OCI-LY1 (cell line): ENCODE data around the gene DGCR2.

Experiments
- H2AFZ ChIP-seq: fragments of 200-600 bp; sonication (generic), shearing (Covaris generic); 2 replicates; pipeline ENCODE4 v1.6.0; 2014; ENCODE audit warnings: antibody characterized with exemption, mild to moderate bottlenecking, low read length
- H3F3A ChIP-seq: fragments of 200-600 bp; sonication (generic), shearing (Covaris generic); 2 replicates; pipeline ENCODE4 v1.6.0; 2014; ENCODE audit warnings: mild to moderate bottlenecking, antibody characterized with exemption, low read length, moderate library complexity; ENCODE audit not compliant: insufficient read depth
- H3K27ac ChIP-seq: fragments of 200-600 bp; sonication (generic); 2 replicates; pipeline ENCODE4 v1.5.1; 2014; ENCODE audit warnings: low read length, mixed run types, mild to moderate bottlenecking, low read depth; ENCODE audit not compliant: poor library complexity, severe bottlenecking
- H3K27me3 ChIP-seq: fragments of 200-600 bp; sonication (generic); 2 replicates; pipeline ENCODE4 v1.6.0; 2014; ENCODE audit warnings: antibody characterized with exemption, mild to moderate bottlenecking, low read length, moderate library complexity; ENCODE audit not compliant: insufficient read depth
- H3K36me3 ChIP-seq: fragments of 200-600 bp; sonication (generic); 2 replicates; pipeline ENCODE4 v1.6.1; 2014; ENCODE audit warnings: mild to moderate bottlenecking, antibody characterized with exemption, low read length, moderate library complexity, mixed read lengths; ENCODE audit not compliant: insufficient read depth
- H3K4me1 ChIP-seq: fragments of 200-600 bp; sonication (generic); 2 replicates; pipeline ENCODE4 v1.5.1; 2014; ENCODE audit warnings: mild to moderate bottlenecking, low read length, moderate library complexity; ENCODE audit not compliant: insufficient read depth, severe bottlenecking
- H3K4me2 ChIP-seq: fragments of 200-600 bp; sonication (generic), shearing (Covaris generic); 2 replicates; pipeline ENCODE4 v1.6.1; 2014; ENCODE audit warnings: low read length
- H3K4me3 ChIP-seq: fragments of 200-600 bp; sonication (generic); 2 replicates; pipeline ENCODE4 v1.5.1; 2014; ENCODE audit warnings: low read length, low read depth, mild to moderate bottlenecking, mixed read lengths; ENCODE audit not compliant: poor library complexity, severe bottlenecking
- H3K79me2 ChIP-seq: fragments of 200-600 bp; shearing (Covaris generic); 2 replicates; pipeline ENCODE4 v1.6.1; 2016; ENCODE audit warnings: mixed run types, low read length, mixed read lengths; ENCODE audit not compliant: insufficient read depth
- H3K9ac ChIP-seq: fragments of 200-600 bp; sonication (generic), shearing (Covaris generic); 2 replicates; pipeline ENCODE4 v1.6.1; 2014; ENCODE audit warnings: mild to moderate bottlenecking, low read length, mixed read lengths
- H3K9me2 ChIP-seq: fragments of 200-600 bp; sonication (generic), shearing (Covaris generic); 2 replicates; pipeline ENCODE4 v1.6.1; 2014; ENCODE audit warnings: low read depth, mild to moderate bottlenecking, low read length, mixed read lengths
- H3K9me3 ChIP-seq: fragments of 200-600 bp; shearing (Covaris generic); 2 replicates; pipeline ENCODE4 v1.6.1; 2014; ENCODE audit warnings: low read length, mixed read lengths
- H4K20me1 ChIP-seq: fragments of 200-600 bp; sonication (generic), shearing (Covaris generic); 2 replicates; pipeline ENCODE4 v1.6.0; 2016; ENCODE audit warnings: mild to moderate bottlenecking, low read length; ENCODE audit not compliant: insufficient read depth
- CTCF ChIP-seq: fragments of 200-600 bp; sonication (generic), shearing (Covaris generic); IDR thresholded peaks from 2 replicates; pipeline ENCODE4 v1.5.1; 2017; ENCODE audit warnings: mild to moderate bottlenecking, antibody characterized with exemption, low read length, moderate library complexity, mixed read lengths
- EZH2 ChIP-seq: fragments of 200-600 bp; sonication (generic), shearing (Covaris generic); IDR thresholded peaks from 2 replicates; pipeline ENCODE4 v1.8.0; 2017; ENCODE audit warnings: borderline replicate concordance, mixed run types, mild to moderate bottlenecking, antibody characterized with exemption, low read length, moderate library complexity, mixed read lengths

DGCR2 gene

GRCh38 chr22:18997306-18997924, 124.8 kb downstream of the DGCR2 start:
- Histone ChIP-seq H3K9ac (no peak overlapping the region), H3K4me1 (no peaks in the 10 kb centered on the region), H3K27ac (no peak overlapping the region), H3K36me3 (no peaks in the 10 kb centered on the region; the same call in 1 of the 2 replicates), H3K9me3 (no peaks in the 10 kb centered on the region), H3F3A (no peaks in the 10 kb centered on the region), H2AFZ (no peak overlapping the region), H3K27me3 (no peaks in the 10 kb centered on the region), H3K4me2 (no peak overlapping the region), H4K20me1 (no peaks in the 10 kb centered on the region), H3K9me2 (no peaks in the 10 kb centered on the region), H3K4me3 (no peak overlapping the region), H3K79me2 (no peaks in the 10 kb centered on the region)
- TF ChIP-seq CTCF (no peak), EZH2 (no peak)

GRCh38 chr22:18996376-18996900, 125.8 kb downstream of the DGCR2 start:
- Histone ChIP-seq H3K36me3 (no peaks in the 10 kb centered on the region; the same call in 1 of the 2 replicates), H3K9me2 (no peaks in the 10 kb centered on the region), H3K9ac (no peak overlapping the region), H4K20me1 (no peaks in the 10 kb centered on the region), H3K27ac (no peak overlapping the region), H3K9me3 (no peaks in the 10 kb centered on the region), H2AFZ (no peak overlapping the region), H3F3A (no peaks in the 10 kb centered on the region), H3K4me1 (no peaks in the 10 kb centered on the region), H3K4me3 (no peak overlapping the region), H3K4me2 (no peak overlapping the region), H3K79me2 (no peaks in the 10 kb centered on the region), H3K27me3 (no peaks in the 10 kb centered on the region)
- no peak for TF ChIP-seq CTCF

- Histone ChIP-seq H3K36me3 (no peaks in the 10 kb centered on the region; the same call in 1 of the 2 replicates), H3K4me1 (no peaks in the 10 kb centered on the region), H3K9me2 (no peaks in the 10 kb centered on the region), H3F3A (no peaks in the 10 kb centered on the region), H3K27ac (no peak overlapping the region), H3K79me2 (no peaks in the 10 kb centered on the region), H3K9me3 (no peaks in the 10 kb centered on the region), H2AFZ (no peak overlapping the region), H3K4me2 (no peak overlapping the region), H3K9ac (no peak overlapping the region), H3K4me3 (no peak overlapping the region), H3K27me3 (no peaks in the 10 kb centered on the region), H4K20me1 (no peaks in the 10 kb centered on the region)
- TF ChIP-seq EZH2 (no peak), CTCF (no peak)
Observed at GRCh38 chr22:18995327-18995711, 126.9 kb downstream of the DGCR2 start.
